Neutrophil (primary cell): ENCODE data around the gene ECT2.
"Not testable (repeated sequence)": the region's sequence is repeated elsewhere in the genome, so short reads cannot be mapped to it uniquely, and the experiment has no call there.

Experiments
- H3K27ac ChIP-seq: fragments of 200-600 bp; sonication (generic); 2 replicates; pipeline ENCODE4 v1.5.1; 2016; ENCODE audit warnings: mild to moderate bottlenecking, moderate library complexity
- H3K27me3 ChIP-seq: fragments of 200-600 bp; sonication (generic); 2 replicates; pipeline ENCODE4 v1.6.0; 2016; ENCODE audit warnings: mild to moderate bottlenecking
- H3K36me3 ChIP-seq: fragments of 200-600 bp; sonication (generic); 2 replicates; pipeline ENCODE4 v1.5.1; 2017
- H3K4me1 ChIP-seq, 2 experiments: fragments of 200-600 bp in 1 of 2; sonication (generic) in 1 of 2; 1 replicate in 1 of 2; 2 replicates in 1 of 2; pipeline versions ENCODE4 v1.5.1 to v1.6.1; 2013 to 2016; ENCODE audit warnings: low read depth in 1 of 2, low read length in 1 of 2, mild to moderate bottlenecking in 1 of 2, moderate library complexity in 1 of 2; ENCODE audit not compliant: control insufficient read depth in 1 of 2, insufficient read depth in 1 of 2
- H3K4me3 ChIP-seq, 2 experiments: fragments of 200-600 bp in 1 of 2; sonication (generic) in 1 of 2; 1 replicate in 1 of 2; 2 replicates in 1 of 2; pipeline ENCODE4 v1.5.1; 2013 to 2016; ENCODE audit warnings: low read depth in 1 of 2, low read length in 1 of 2, mild to moderate bottlenecking in 1 of 2, moderate library complexity in 1 of 2
- H3K9me3 ChIP-seq: fragments of 200-600 bp; sonication (generic); 2 replicates; pipeline ENCODE4 v1.5.1; 2016
- CTCF ChIP-seq: fragments of 200-600 bp; sonication (generic); IDR thresholded peaks from 2 replicates; pipeline ENCODE4 v1.5.1; 2016; ENCODE audit warnings: antibody characterized with exemption

Gene ECT2

DNA sequence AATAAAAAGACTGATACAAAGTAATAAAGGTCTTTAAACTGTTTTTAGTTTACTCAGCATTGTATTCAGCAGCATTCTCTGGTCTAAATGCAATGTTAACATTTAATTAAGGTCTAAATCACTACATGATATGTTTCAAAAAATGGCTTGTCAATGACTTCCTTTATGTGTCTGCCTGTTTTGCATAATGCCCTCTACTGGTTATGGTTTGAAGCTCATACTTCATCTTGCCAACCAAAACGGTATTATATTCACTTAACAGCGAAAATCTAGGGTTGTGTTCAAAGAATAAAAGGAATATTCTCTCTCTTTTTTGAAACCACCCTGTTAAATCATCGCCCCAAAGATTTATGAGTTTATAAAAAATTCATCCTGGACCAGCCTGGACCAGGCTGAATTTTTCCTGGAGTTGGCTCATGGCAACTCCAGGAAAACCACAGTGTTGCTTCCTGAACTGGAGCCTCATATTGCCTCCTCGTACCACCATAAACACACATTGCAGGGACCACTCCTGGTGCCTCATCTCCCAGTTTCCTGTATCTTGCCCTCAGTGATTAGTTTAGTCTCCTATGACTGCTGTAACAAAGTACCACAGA is 32.9 kb upstream of the ECT2 start:
- no peaks in the 10 kb centered on the region for H3K27me3 ChIP-seq
- H3K36me3 ChIP-seq = no peaks in the 10 kb centered on the region
- no peak overlapping the region for H3K27ac ChIP-seq
- H3K4me3 ChIP-seq = no peak overlapping the region
- no peaks in the 10 kb centered on the region for H3K9me3 ChIP-seq
- H3K4me1 ChIP-seq = peaks cover 0 to 11% of the 10 kb centered on the region in 2 experiments
- TF ChIP-seq CTCF = no peak

- H3K9me3 ChIP-seq, H3K27me3 ChIP-seq, H3K27ac ChIP-seq, H3K4me3 ChIP-seq, H3K4me1 ChIP-seq, H3K36me3 ChIP-seq: not testable (repeated sequence)
These were observed 27.9 kb upstream of the ECT2 start for GRCh38 chr3:172722536-172723040.

- Histone ChIP-seq H3K4me3 (no peak overlapping the region), H3K9me3 (no peaks in the 10 kb centered on the region), H3K36me3 (no peaks in the 10 kb centered on the region), H3K27ac (no peak overlapping the region), H3K4me1 (peaks cover 0 to 4% of the 10 kb centered on the region in 2 experiments), H3K27me3 (no peaks in the 10 kb centered on the region)
- no peak for TF ChIP-seq CTCF
These were observed 24.1 kb upstream of the ECT2 start for GRCh38 chr3:172726380-172726779.

DNA sequence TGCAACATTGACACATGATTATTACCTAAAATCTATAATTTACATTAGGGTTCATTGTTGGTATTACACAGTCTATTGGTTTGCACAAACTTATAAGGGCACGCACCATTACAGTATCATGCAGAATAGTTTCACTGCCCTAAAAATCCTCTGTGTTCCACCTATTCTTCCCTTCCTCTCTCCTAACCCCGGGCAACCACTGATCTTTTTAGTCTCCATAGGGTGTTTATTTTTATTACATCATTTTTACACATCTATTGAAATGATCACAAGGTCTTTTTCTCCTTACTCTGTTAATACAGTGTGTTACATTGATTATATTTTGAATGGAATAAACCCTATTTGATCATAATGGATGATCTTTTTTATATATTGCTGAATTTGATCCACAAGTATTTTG is 15.5 kb upstream of the ECT2 start:
- TF ChIP-seq CTCF = no peak

DNA sequence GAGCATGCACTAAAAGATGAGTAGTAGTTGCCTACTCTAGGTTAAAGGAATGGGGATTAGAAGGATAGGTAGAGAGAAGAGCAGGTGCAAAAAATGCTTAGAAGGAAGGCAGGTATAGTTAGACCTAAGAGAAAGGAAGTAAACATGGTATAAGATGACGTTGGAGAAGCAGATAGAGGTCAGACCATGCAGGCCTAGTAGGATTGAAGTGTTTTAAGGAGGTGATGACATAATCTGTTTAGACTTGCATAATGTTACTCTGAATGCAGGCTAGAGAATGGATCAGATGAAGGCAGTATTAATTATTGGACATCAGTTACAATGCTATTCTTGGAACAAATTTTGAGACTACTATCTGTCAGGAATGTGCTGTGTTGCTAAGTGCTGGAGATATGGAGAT is 11.1 kb upstream of the ECT2 start:
- Histone ChIP-seq H3K27me3 (no peaks in the 10 kb centered on the region), H3K4me3 (no peak overlapping the region), H3K36me3 (no peaks in the 10 kb centered on the region), H3K4me1 (no peaks in the 10 kb centered on the region), H3K27ac (no peak overlapping the region), H3K9me3 (no peaks in the 10 kb centered on the region)
- TF ChIP-seq CTCF = no peak

More for the DNA sequence above, 15.5 kb upstream of the ECT2 start:
- Histone ChIP-seq H3K27ac (no peak overlapping the region), H3K27me3 (no peaks in the 10 kb centered on the region), H3K4me3 (no peak overlapping the region), H3K36me3 (no peaks in the 10 kb centered on the region), H3K4me1 (no peaks in the 10 kb centered on the region), H3K9me3 (no peaks in the 10 kb centered on the region)

GRCh38 chr3:172746475-172746874 is 4.1 kb upstream of the ECT2 start:
- no peaks in the 10 kb centered on the region for H3K36me3 ChIP-seq
- no peak overlapping the region for H3K4me3 ChIP-seq
- no peak for TF ChIP-seq CTCF
- H3K27ac ChIP-seq = no peak overlapping the region
- no peaks in the 10 kb centered on the region for H3K27me3 ChIP-seq
- peaks cover 12 to 13% of the 10 kb centered on the region in 2 experiments for H3K4me1 ChIP-seq
- no peaks in the 10 kb centered on the region for H3K9me3 ChIP-seq
